Measurements from ENCODE around the gene RHOD.
A peak's percentile ranks its signal among the peaks of the same experiment; 100 is the strongest.

Gene RHOD

DNA sequence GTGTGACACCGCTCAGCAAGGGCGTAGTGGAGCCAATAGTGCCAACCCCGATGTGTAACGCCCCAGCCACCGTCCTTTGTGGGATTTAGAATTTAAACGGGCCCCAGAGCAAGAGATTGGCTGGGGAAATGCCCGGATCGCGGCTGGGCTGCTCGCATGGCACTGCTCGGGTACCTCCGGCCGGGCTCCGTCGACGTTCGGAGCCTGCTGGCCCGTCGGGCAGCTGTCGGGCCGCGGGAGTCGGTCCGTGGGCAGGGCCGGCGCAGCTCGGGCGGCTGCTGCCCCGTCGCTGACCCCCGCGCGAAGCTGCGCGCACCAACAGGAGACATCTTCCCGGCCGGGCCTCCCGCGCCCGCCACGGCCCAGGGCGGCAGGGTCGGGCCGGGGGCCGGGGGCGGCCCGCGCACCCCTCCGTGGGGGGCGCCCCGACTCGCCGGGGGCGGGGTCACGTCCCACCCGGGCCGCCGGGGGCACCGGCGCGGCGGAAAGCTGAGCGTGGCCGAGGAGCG lies 61.1 kb downstream of the RHOD start:
- no peak for DNase-seq

DNA sequence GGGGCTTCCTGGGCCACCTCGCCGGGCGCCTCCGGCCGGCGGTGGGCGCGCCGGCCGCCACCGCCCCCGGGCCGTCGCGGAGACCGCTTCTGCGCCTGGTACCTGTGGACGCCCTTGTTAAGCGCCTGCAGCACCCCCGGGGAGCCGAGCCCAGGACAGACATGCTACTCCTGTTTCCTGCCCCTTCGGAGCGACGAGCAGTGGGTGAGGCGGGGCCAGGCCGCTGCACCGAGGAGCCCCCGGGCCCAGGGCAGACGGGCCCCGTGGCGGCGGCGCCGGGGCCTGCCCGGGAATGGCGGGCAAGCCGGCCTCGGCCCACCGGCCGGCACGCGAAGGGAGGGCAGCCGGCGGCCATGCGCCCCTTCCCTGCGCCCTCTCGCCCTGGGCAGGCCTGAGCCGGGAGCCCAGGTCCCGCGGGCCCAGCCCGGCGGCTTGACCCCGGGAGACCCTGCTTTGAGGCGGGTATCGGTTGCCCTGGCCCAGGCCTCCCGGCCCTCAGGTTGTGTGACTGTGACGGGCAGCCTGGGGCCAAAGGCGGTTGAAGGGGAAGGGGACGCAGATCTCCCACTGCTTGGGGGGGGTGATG lies 61.6 kb downstream of the RHOD start:
- DNase-seq: no peak

GRCh38 chr11:67118801-67119584 lies 62.3 kb downstream of the RHOD start, which contains the start of gene KDM2A:
Gene KDM2A (plus strand): TSS chr11:67119263. CDS start chr11:67121317, 2,054 bp downstream.
- DNase-seq: peak; percentile 97

GRCh38 chr11:67119585-67120391 lies 63.1 kb downstream of the RHOD start:
- DNase-seq: no peak

- DNase-seq: no peak
Observed at GRCh38 chr11:67120456-67120855, 63.8 kb downstream of the RHOD start.

GRCh38 chr11:67120881-67121710 lies 64.4 kb downstream of the RHOD start:
- DNase-seq: no peak

Measured in DMS79 (cell line).